Neural cell (in vitro differentiated cells): Measurements from ENCODE around the gene SCCPDH. TPM values are rescaled to one million over a fixed set of nuclear protein-coding genes. Genes with fewer than 3 reads are reported as not detected.
"Not testable (repeated sequence)": the region's sequence is repeated elsewhere in the genome, so short reads cannot be mapped to it uniquely, and the experiment has no call there.

ENCODE experiments used
- H2AFZ ChIP-seq: fragments of 200-600, 300-800 bp; sonication (generic), shearing (Covaris generic); 2 replicates; pipeline ENCODE4 v1.6.0; 2014; ENCODE audit warnings: low read depth, mild to moderate bottlenecking, antibody characterized with exemption, low read length, moderate library complexity
- H3F3A ChIP-seq: fragments of 200-600 bp; shearing (Covaris generic); 2 replicates; pipeline ENCODE4 v1.6.1; 2016; ENCODE audit warnings: mild to moderate bottlenecking, moderate library complexity, mixed read lengths, antibody characterized with exemption, low read length; ENCODE audit not compliant: insufficient read depth, poor library complexity, severe bottlenecking
- H3K27ac ChIP-seq: fragments of 200-600, 300-800 bp; sonication (generic), shearing (Covaris generic); 2 replicates; pipeline ENCODE4 v1.5.1; 2014; ENCODE audit warnings: mild to moderate bottlenecking, low read length, moderate library complexity
- H3K27me3 ChIP-seq: fragments of 300-800, 200-600 bp; sonication (generic), shearing (Covaris generic); 2 replicates; pipeline ENCODE4 v1.6.0; 2014; ENCODE audit warnings: mild to moderate bottlenecking, low read depth, low read length, moderate library complexity; ENCODE audit not compliant: insufficient read depth
- H3K36me3 ChIP-seq: fragments of 300-800, 200-600 bp; sonication (generic), shearing (Covaris generic); 2 replicates; pipeline ENCODE4 v1.5.1; 2014; ENCODE audit warnings: mild to moderate bottlenecking, antibody characterized with exemption, low read length, moderate library complexity; ENCODE audit not compliant: insufficient read depth
- H3K4me2 ChIP-seq: fragments of 300-800, 200-600 bp; sonication (generic), shearing (Covaris generic); 2 replicates; pipeline ENCODE4 v1.6.0; 2014; ENCODE audit warnings: mild to moderate bottlenecking, low read length
- H3K4me3 ChIP-seq: fragments of 300-800, 200-600 bp; sonication (generic), shearing (Covaris generic); 2 replicates; pipeline ENCODE4 v1.5.1; 2014; ENCODE audit warnings: mild to moderate bottlenecking, low read length, moderate library complexity
- H3K79me2 ChIP-seq: fragments of 200-600 bp; shearing (Covaris generic); replicated peaks from 2 replicates; pipeline ENCODE4 v1.6.0; 2014; ENCODE audit warnings: mild to moderate bottlenecking, low read length, moderate library complexity; ENCODE audit not compliant: insufficient read depth
- H3K9ac ChIP-seq: fragments of 300-800, 200-600 bp; sonication (generic), shearing (Covaris generic); 2 replicates; pipeline ENCODE4 v1.6.1; 2016; ENCODE audit warnings: mild to moderate bottlenecking, low read length, mixed read lengths
- H3K9me2 ChIP-seq: fragments of 200-600 bp; shearing (Covaris generic); 2 replicates; pipeline ENCODE4 v1.6.1; 2016; ENCODE audit warnings: mild to moderate bottlenecking, low read length, mixed read lengths; ENCODE audit not compliant: insufficient read depth
- H3K9me3 ChIP-seq: fragments of 200-600, 300-800 bp; sonication (generic), shearing (Covaris generic); 2 replicates; pipeline ENCODE4 v1.6.1; 2016; ENCODE audit warnings: mild to moderate bottlenecking, mixed run types, low read length, moderate library complexity, mixed read lengths
- H4K20me1 ChIP-seq: fragments of 200-600 bp; shearing (Covaris generic); 2 replicates; pipeline ENCODE4 v1.6.1; 2016; ENCODE audit warnings: mild to moderate bottlenecking, mixed run types; ENCODE audit not compliant: insufficient read depth
- CTCF ChIP-seq: fragments of 450-650 bp; IDR thresholded peaks from 2 replicates; pipeline ENCODE4 v1.5.1; 2014; ENCODE audit warnings: antibody characterized with exemption, mild to moderate bottlenecking, moderate library complexity; ENCODE audit not compliant: poor library complexity, severe bottlenecking
- EP300 ChIP-seq: fragments of 450-650 bp; conservative IDR thresholded peaks from 2 replicates; pipeline ENCODE4 v1.6.1; 2014; ENCODE audit warnings: antibody characterized with exemption, mild to moderate bottlenecking, moderate library complexity; ENCODE audit not compliant: poor library complexity, severe bottlenecking
- EZH2 ChIP-seq: fragments of 200-600, 300-800 bp; shearing (Covaris generic), sonication (generic); IDR thresholded peaks from 2 replicates; pipeline ENCODE4 v1.6.1; 2014; ENCODE audit warnings: antibody characterized with exemption, low read length, borderline replicate concordance, mild to moderate bottlenecking; ENCODE audit not compliant: insufficient read depth, poor library complexity, severe bottlenecking
- MXI1 ChIP-seq: fragments of 450-650 bp; conservative IDR thresholded peaks from 2 replicates; pipeline ENCODE4 v1.6.1; 2014; ENCODE audit warnings: antibody characterized with exemption, mild to moderate bottlenecking; ENCODE audit not compliant: poor library complexity, severe bottlenecking
- POLR2AphosphoS5 ChIP-seq: IDR thresholded peaks from 2 replicates; pipeline ENCODE4 v1.6.1; 2012
- RAD21 ChIP-seq: fragments of 450-650 bp; conservative IDR thresholded peaks from 2 replicates; pipeline ENCODE4 v1.6.1; 2014; ENCODE audit warnings: antibody characterized with exemption, mild to moderate bottlenecking, moderate library complexity
- REST ChIP-seq: IDR thresholded peaks from 2 replicates; pipeline ENCODE4 v1.6.1; 2012; ENCODE audit warnings: borderline replicate concordance
- SMC3 ChIP-seq: fragments of 450-650 bp; conservative IDR thresholded peaks from 2 replicates; pipeline ENCODE4 v1.6.1; 2014; ENCODE audit warnings: antibody characterized with exemption, mild to moderate bottlenecking, moderate library complexity; ENCODE audit not compliant: poor library complexity
- TAF1 ChIP-seq: IDR thresholded peaks from 2 replicates; pipeline ENCODE4 v1.6.1; 2012; ENCODE audit warnings: low read depth
- polyA plus RNA-seq: library from polyadenylated mRNA; depleted of rRNA; stranded (reverse); fragments of >200 nt; gene quantifications from 2 replicates; pipeline ENCODE4 v1.2.3, GENCODE V29; 2014

SCCPDH gene
- polyA plus RNA-seq, 1 donor from 2014 or later: 94.2 TPM

DNA sequence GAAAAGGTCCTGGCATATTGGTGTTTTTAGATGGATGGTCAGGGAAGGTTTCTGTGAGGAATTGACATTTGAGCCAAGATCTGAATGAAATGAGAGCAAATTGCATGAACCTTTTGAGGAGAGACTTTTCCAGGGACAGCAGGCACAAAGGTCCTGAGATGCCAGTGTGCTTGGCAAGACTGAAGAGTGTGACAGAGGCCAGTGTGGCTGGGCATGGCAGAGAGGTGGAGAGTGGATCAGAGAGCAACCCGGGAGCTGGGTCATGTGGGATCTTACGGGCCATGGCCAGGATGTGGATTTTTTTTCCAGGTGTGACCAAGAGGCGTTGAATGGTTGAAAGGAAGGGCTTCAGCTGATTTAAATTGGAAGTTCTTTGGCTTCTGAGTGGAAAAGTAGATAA, 3.4 kb downstream of the SCCPDH start:
- H3F3A ChIP-seq: no peaks in the 10 kb centered on the region
- no peak overlapping the region for H2AFZ ChIP-seq
- no peak overlapping the region for H3K4me2 ChIP-seq
- no peak overlapping the region for H3K27ac ChIP-seq
- H4K20me1 ChIP-seq: no peaks in the 10 kb centered on the region
- peaks cover 22% of the 10 kb centered on the region for H3K79me2 ChIP-seq
- H3K27me3 ChIP-seq: no peaks in the 10 kb centered on the region
- H3K9me3 ChIP-seq: no peaks in the 10 kb centered on the region
- no peak overlapping the region for H3K4me3 ChIP-seq
- H3K9ac ChIP-seq: no peak overlapping the region
- H3K9me2 ChIP-seq: no peaks in the 10 kb centered on the region
- H3K36me3 ChIP-seq: peaks cover 11% of the 10 kb centered on the region
- TF ChIP-seq EP300: no peak
- TF ChIP-seq TAF1: no peak
- TF ChIP-seq REST: no peak
- TF ChIP-seq CTCF: no peak
- no peak for TF ChIP-seq SMC3
- no peak for TF ChIP-seq POLR2AphosphoS5
- no peak for TF ChIP-seq RAD21
- TF ChIP-seq EZH2: no peak
- TF ChIP-seq MXI1: no peak

DNA sequence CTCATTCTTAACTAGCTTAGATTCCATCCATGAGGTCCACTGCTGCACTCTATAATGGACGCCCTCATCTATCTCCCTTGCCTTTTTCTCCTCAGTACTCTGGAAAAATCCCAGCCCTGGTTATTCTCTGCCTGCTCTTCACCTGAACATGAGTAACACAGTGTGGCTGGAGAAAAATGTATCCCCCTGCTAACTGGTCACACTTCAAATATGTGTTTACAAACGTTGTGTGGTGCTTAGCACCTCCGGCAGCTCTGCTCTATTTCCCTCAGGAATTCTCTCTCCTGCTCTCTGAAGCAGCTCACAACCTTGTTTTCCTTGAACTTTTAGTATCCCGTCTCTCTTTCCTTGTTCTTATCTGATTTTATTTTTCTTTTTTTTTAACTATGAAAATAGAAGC, 4.1 kb downstream of the SCCPDH start:
- Histone ChIP-seq H3K79me2 (peaks cover 22% of the 10 kb centered on the region), H3K36me3 (peaks cover 11% of the 10 kb centered on the region), H3K9ac (no peak overlapping the region), H4K20me1 (no peaks in the 10 kb centered on the region), H3F3A (no peaks in the 10 kb centered on the region), H3K27me3 (no peaks in the 10 kb centered on the region), H3K9me2 (no peaks in the 10 kb centered on the region), H3K4me3 (no peak overlapping the region), H2AFZ (no peak overlapping the region), H3K9me3 (no peaks in the 10 kb centered on the region), H3K4me2 (no peak overlapping the region), H3K27ac (no peak overlapping the region)
- TF ChIP-seq POLR2AphosphoS5: no peak
- no peak for TF ChIP-seq CTCF
- no peak for TF ChIP-seq TAF1
- TF ChIP-seq MXI1: no peak
- TF ChIP-seq REST: no peak
- no peak for TF ChIP-seq EP300
- TF ChIP-seq EZH2: no peak
- TF ChIP-seq RAD21: no peak
- TF ChIP-seq SMC3: no peak

- H2AFZ ChIP-seq, H3K9me2 ChIP-seq, H3K4me3 ChIP-seq, H3K9ac ChIP-seq, H3K27me3 ChIP-seq, H4K20me1 ChIP-seq, H3F3A ChIP-seq, H3K9me3 ChIP-seq, H3K27ac ChIP-seq, H3K4me2 ChIP-seq: not testable (repeated sequence)
- peaks cover 11% of the 10 kb centered on the region for H3K36me3 ChIP-seq
- peaks cover 22% of the 10 kb centered on the region for H3K79me2 ChIP-seq
Observed at GRCh38 chr1:246729040-246729439, 4.8 kb downstream of the SCCPDH start.
